HG03060 (cell line): ENCODE results near the gene SYCN.

Source experiments
- ATAC-seq: cut with Tn5 transposase; IDR thresholded peaks from one replicate; pipeline ENCODE4 v1.9.1; 2021; ENCODE audit warnings: low read depth, moderate number of reproducible peaks; ENCODE audit not compliant: unreplicated experiment

Gene SYCN

GRCh38 chr19:39157275-39157996 is 46.6 kb downstream of the SYCN start:
- ATAC-seq: no peak

GRCh38 chr19:39156326-39157230 is 47.5 kb downstream of the SYCN start:
- no peak for ATAC-seq

GRCh38 chr19:39155741-39156140 is 48.3 kb downstream of the SYCN start:
- ATAC-seq: no peak

GRCh38 chr19:39155114-39155700 is 48.9 kb downstream of the SYCN start:
- ATAC-seq: no peak

GRCh38 chr19:39154629-39155100 is 49.4 kb downstream of the SYCN start:
- ATAC-seq: no peak

GRCh38 chr19:39154100-39154628 is 49.9 kb downstream of the SYCN start:
- no peak for ATAC-seq
